HepG2 (cell line): Measurements from ENCODE around the gene DLG4. TPM values are rescaled to one million over a fixed set of nuclear protein-coding genes. Genes with fewer than 3 reads are reported as not detected.

Experiments
- ARNTL ChIP-seq: sonication (generic); formaldehyde crosslinking; IDR thresholded peaks from 2 replicates; pipeline ENCODE4 v1.4.0; 2020; ENCODE audit warnings: mild to moderate bottlenecking, missing genetic modification reagents
- ATF7-NPFF ChIP-seq: sonication (generic); formaldehyde crosslinking; IDR thresholded peaks from 2 replicates; pipeline ENCODE4 v1.8.1; 2023; ENCODE audit warnings: mild to moderate bottlenecking, low read depth, missing genetic modification reagents, moderate library complexity
- CBX5 ChIP-seq: sonication (generic); formaldehyde crosslinking; IDR thresholded peaks from 2 replicates; pipeline ENCODE4 v1.4.0; 2020; ENCODE audit warnings: missing genetic modification reagents, borderline replicate concordance
- HOXA5 ChIP-seq: sonication (generic); formaldehyde crosslinking; IDR thresholded peaks from 2 replicates; pipeline ENCODE4 v1.4.0; 2020; ENCODE audit warnings: missing genetic modification reagents
- IKZF4 ChIP-seq: sonication (generic); formaldehyde crosslinking; IDR thresholded peaks from 2 replicates; pipeline ENCODE4 v1.5.1; 2020; ENCODE audit warnings: borderline replicate concordance, mild to moderate bottlenecking, low read depth, missing genetic modification reagents; ENCODE audit errors: not compliant biosample characterization
- MTF1 ChIP-seq: sonication (generic); formaldehyde crosslinking; IDR thresholded peaks from 2 replicates; pipeline ENCODE4 v1.5.0; 2020; ENCODE audit warnings: missing genetic modification reagents
- NR2C2 ChIP-seq: sonication (generic); formaldehyde crosslinking; IDR thresholded peaks from 2 replicates; pipeline ENCODE4 v1.4.0; 2020; ENCODE audit warnings: missing genetic modification reagents, mild to moderate bottlenecking, moderate library complexity, borderline replicate concordance
- RAD21 ChIP-seq: fragments of 450-650 bp; formaldehyde crosslinking; IDR thresholded peaks from 2 replicates; pipeline ENCODE4 v1.5.0; 2020; ENCODE audit warnings: mild to moderate bottlenecking
- RCOR2 ChIP-seq: IDR thresholded peaks from 2 replicates; pipeline ENCODE4 v1.6.1; 2016; ENCODE audit warnings: missing biosample characterization, missing genetic modification reagents
- THAP11 ChIP-seq: IDR thresholded peaks from 2 replicates; pipeline ENCODE4 v1.6.1; 2016; ENCODE audit warnings: missing biosample characterization, missing genetic modification reagents
- XRCC5 ChIP-seq: fragments of 200-400 bp; formaldehyde crosslinking; optimal IDR thresholded peaks from 2 replicates; pipeline ENCODE3; 2017; ENCODE audit warnings: mild to moderate bottlenecking, low read length
- ZMYM2 ChIP-seq: sonication (generic); formaldehyde crosslinking; IDR thresholded peaks from 2 replicates; pipeline ENCODE4 v1.8.0; 2022; ENCODE audit warnings: mild to moderate bottlenecking, missing genetic modification reagents
- ZMYM3 ChIP-seq: sonication (generic); formaldehyde crosslinking; IDR thresholded peaks from 2 replicates; pipeline ENCODE4 v1.5.1; 2020; ENCODE audit warnings: mild to moderate bottlenecking, missing genetic modification reagents
- ZNF543 ChIP-seq: sonication (generic); formaldehyde crosslinking; IDR thresholded peaks from 2 replicates; pipeline ENCODE4 v1.4.0; 2020; ENCODE audit warnings: mild to moderate bottlenecking, missing genetic modification reagents
- ZNF577 ChIP-seq: sonication (generic); formaldehyde crosslinking; IDR thresholded peaks from 2 replicates; pipeline ENCODE4 v1.4.0; 2020; ENCODE audit warnings: mild to moderate bottlenecking, low read depth, missing genetic modification reagents, borderline replicate concordance
- ZNF652 ChIP-seq: IDR thresholded peaks from 2 replicates; pipeline ENCODE4 v1.6.1; 2016; ENCODE audit warnings: low read depth, borderline replicate concordance
- ZNF75D ChIP-seq: sonication (generic); formaldehyde crosslinking; IDR thresholded peaks from 2 replicates; pipeline ENCODE4 v1.8.1; 2023; ENCODE audit warnings: missing genetic modification reagents, mild to moderate bottlenecking, borderline replicate concordance
- polyA plus RNA-seq, 8 experiments: library from polyadenylated mRNA; depleted of rRNA in 3 of 8; stranded (reverse) in 7 of 8; unstranded in 1 of 8; fragments of >200 nt; fragmentation: Illumina TruSeq in 4 of 8; extraction: Trizol in 4 of 8; gene quantifications; 2 replicates each; pipeline versions ENCODE4 v1.2.1 to v1.2.3, GENCODE V29; 2011 to 2016; ENCODE audit warnings: low read depth in 4 of 8, missing spikeins in 1 of 8, mixed read lengths in 1 of 8; ENCODE audit not compliant: insufficient read depth in 1 of 8
- total RNA-seq, 5 experiments: library from RNA; depleted of rRNA; stranded (reverse); fragments of >200 nt; fragmentation: Illumina TruSeq; extraction: Trizol; gene quantifications; 2 replicates each; pipeline ENCODE4 v1.2.3, GENCODE V29; 2016; ENCODE audit warnings: low read depth in 1 of 5
- TF ChIP-seq, protein P1 (sequence below): IDR thresholded peaks from 2 replicates; pipeline ENCODE4 v1.6.1; 2016
- TF ChIP-seq, protein P2 (sequence below): sonication (generic); formaldehyde crosslinking; IDR thresholded peaks from 2 replicates; pipeline ENCODE4 v1.5.0; 2020; ENCODE audit warnings: mild to moderate bottlenecking, missing genetic modification reagents, moderate library complexity
- TF ChIP-seq, protein P3 (sequence below): sonication (generic); formaldehyde crosslinking; IDR thresholded peaks from 2 replicates; pipeline ENCODE4 v1.5.0; 2020; ENCODE audit warnings: mild to moderate bottlenecking, missing genetic modification reagents
- TF ChIP-seq, protein P4 (sequence below): sonication (generic); formaldehyde crosslinking; IDR thresholded peaks from 2 replicates; pipeline ENCODE4 v1.4.0; 2020; ENCODE audit warnings: missing genetic modification reagents
- TF ChIP-seq, protein P5 (sequence below): sonication (generic); formaldehyde crosslinking; IDR thresholded peaks from 2 replicates; pipeline ENCODE4 v1.4.0; 2020; ENCODE audit warnings: mild to moderate bottlenecking, low read depth, missing genetic modification reagents

DLG4 gene
- total and polyA plus RNA-seq, 2 of the 13 experiments (the other 11 are each of a cell fraction or from before 2014, with no cell fraction given): 0.71 to 4.3 TPM

DNA sequence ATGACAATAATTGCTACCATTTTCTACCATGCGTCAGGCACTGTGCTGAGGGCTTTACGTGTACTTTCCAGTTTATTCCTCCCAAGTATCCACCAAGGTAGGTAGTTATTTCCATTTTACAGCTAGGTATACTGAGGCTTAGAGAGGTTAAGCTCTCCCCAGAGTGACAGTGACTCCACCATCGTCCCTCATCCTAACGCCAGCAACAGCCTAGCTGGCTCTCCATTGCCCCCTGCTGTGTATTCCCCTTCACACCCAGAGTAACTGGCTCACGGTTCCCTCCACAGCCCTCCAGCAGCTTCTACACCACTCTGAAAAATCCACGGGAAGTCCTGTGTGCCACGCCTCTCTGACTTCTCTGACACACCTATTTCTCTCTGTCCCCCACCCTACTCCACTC, 33.4 kb downstream of the DLG4 start (continued):
- TF ChIP-seq, protein P1, sequence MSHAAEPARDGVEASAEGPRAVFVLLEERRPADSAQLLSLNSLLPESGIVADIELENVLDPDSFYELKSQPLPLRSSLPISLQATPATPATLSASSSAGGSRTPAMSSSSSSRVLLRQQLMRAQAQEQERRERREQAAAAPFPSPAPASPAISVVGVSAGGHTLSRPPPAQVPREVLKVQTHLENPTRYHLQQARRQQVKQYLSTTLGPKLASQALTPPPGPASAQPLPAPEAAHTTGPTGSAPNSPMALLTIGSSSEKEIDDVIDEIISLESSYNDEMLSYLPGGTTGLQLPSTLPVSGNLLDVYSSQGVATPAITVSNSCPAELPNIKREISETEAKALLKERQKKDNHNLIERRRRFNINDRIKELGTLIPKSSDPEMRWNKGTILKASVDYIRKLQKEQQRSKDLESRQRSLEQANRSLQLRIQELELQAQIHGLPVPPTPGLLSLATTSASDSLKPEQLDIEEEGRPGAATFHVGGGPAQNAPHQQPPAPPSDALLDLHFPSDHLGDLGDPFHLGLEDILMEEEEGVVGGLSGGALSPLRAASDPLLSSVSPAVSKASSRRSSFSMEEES: 0 out of 2 replicates have a peak, but pooled peaks have one; percentile 18
- TF ChIP-seq RAD21 (CRISPR knock-in tag) (peak; percentile 73; the same call in 1 of the 2 replicates), NR2C2 (CRISPR knock-in tag) (0 out of 2 replicates have a peak, but pooled peaks have one; percentile 24), XRCC5 (peak; percentile 49), MTF1 (no peak), IKZF4 (no peak), ARNTL (no peak), ZMYM2 (peak; percentile 71; the same call in 1 of the 2 replicates), CBX5 (CRISPR knock-in tag) (no peak), ZNF543 (0 out of 2 replicates have a peak, but pooled peaks have one; percentile 42), ZNF75D (CRISPR knock-in tag) (no peak), ZNF577 (CRISPR knock-in tag) (no peak), ZMYM3 (peak; percentile 91), HOXA5 (CRISPR knock-in tag) (no peak), ATF7-NPFF (CRISPR knock-in tag) (no peak), THAP11 (CRISPR knock-in tag) (peak; percentile 57; the same call in 1 of the 2 replicates), RCOR2 (CRISPR knock-in tag) (peak; percentile 80), ZNF652 (CRISPR knock-in tag) (no peak)
- TF ChIP-seq, protein P2, sequence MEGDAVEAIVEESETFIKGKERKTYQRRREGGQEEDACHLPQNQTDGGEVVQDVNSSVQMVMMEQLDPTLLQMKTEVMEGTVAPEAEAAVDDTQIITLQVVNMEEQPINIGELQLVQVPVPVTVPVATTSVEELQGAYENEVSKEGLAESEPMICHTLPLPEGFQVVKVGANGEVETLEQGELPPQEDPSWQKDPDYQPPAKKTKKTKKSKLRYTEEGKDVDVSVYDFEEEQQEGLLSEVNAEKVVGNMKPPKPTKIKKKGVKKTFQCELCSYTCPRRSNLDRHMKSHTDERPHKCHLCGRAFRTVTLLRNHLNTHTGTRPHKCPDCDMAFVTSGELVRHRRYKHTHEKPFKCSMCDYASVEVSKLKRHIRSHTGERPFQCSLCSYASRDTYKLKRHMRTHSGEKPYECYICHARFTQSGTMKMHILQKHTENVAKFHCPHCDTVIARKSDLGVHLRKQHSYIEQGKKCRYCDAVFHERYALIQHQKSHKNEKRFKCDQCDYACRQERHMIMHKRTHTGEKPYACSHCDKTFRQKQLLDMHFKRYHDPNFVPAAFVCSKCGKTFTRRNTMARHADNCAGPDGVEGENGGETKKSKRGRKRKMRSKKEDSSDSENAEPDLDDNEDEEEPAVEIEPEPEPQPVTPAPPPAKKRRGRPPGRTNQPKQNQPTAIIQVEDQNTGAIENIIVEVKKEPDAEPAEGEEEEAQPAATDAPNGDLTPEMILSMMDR (CRISPR knock-in tag): peak; percentile 78
- TF ChIP-seq, protein P3, sequence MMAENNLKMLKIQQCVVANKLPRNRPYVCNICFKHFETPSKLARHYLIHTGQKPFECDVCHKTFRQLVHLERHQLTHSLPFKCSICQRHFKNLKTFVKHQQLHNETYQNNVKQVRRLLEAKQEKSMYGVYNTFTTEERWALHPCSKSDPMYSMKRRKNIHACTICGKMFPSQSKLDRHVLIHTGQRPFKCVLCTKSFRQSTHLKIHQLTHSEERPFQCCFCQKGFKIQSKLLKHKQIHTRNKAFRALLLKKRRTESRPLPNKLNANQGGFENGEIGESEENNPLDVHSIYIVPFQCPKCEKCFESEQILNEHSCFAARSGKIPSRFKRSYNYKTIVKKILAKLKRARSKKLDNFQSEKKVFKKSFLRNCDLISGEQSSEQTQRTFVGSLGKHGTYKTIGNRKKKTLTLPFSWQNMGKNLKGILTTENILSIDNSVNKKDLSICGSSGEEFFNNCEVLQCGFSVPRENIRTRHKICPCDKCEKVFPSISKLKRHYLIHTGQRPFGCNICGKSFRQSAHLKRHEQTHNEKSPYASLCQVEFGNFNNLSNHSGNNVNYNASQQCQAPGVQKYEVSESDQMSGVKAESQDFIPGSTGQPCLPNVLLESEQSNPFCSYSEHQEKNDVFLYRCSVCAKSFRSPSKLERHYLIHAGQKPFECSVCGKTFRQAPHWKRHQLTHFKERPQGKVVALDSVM (CRISPR knock-in tag): peak; percentile 62
- TF ChIP-seq, protein P4, sequence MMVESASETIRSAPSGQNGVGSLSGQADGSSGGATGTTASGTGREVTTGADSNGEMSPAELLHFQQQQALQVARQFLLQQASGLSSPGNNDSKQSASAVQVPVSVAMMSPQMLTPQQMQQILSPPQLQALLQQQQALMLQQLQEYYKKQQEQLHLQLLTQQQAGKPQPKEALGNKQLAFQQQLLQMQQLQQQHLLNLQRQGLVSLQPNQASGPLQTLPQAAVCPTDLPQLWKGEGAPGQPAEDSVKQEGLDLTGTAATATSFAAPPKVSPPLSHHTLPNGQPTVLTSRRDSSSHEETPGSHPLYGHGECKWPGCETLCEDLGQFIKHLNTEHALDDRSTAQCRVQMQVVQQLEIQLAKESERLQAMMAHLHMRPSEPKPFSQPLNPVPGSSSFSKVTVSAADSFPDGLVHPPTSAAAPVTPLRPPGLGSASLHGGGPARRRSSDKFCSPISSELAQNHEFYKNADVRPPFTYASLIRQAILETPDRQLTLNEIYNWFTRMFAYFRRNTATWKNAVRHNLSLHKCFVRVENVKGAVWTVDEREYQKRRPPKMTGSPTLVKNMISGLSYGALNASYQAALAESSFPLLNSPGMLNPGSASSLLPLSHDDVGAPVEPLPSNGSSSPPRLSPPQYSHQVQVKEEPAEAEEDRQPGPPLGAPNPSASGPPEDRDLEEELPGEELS (CRISPR knock-in tag): peak; percentile 35; the same call in 1 of the 2 replicates
- TF ChIP-seq, protein P5, sequence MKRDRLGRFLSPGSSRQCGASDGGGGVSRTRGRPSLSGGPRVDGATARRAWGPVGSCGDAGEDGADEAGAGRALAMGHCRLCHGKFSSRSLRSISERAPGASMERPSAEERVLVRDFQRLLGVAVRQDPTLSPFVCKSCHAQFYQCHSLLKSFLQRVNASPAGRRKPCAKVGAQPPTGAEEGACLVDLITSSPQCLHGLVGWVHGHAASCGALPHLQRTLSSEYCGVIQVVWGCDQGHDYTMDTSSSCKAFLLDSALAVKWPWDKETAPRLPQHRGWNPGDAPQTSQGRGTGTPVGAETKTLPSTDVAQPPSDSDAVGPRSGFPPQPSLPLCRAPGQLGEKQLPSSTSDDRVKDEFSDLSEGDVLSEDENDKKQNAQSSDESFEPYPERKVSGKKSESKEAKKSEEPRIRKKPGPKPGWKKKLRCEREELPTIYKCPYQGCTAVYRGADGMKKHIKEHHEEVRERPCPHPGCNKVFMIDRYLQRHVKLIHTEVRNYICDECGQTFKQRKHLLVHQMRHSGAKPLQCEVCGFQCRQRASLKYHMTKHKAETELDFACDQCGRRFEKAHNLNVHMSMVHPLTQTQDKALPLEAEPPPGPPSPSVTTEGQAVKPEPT (CRISPR knock-in tag): no peak
